Stimulated activated CD8-positive, alpha-beta memory T cell treated with anti-CD3 and anti-CD28 coated beads, Interleukin-2, amount 100 ng/mL, for 1 hour (primary cell): ENCODE measurements around the gene AOPEP.
"Not testable (repeated sequence)": the region's sequence is repeated elsewhere in the genome, so short reads cannot be mapped to it uniquely, and the experiment has no call there.

Source experiments
- DNase-seq, 2 donors: peaks; one replicate each; pipeline ENCODE4 v3.0.0-alpha.2; 2020; ENCODE audit warnings: low read depth in 2 of 2

Gene AOPEP

DNA sequence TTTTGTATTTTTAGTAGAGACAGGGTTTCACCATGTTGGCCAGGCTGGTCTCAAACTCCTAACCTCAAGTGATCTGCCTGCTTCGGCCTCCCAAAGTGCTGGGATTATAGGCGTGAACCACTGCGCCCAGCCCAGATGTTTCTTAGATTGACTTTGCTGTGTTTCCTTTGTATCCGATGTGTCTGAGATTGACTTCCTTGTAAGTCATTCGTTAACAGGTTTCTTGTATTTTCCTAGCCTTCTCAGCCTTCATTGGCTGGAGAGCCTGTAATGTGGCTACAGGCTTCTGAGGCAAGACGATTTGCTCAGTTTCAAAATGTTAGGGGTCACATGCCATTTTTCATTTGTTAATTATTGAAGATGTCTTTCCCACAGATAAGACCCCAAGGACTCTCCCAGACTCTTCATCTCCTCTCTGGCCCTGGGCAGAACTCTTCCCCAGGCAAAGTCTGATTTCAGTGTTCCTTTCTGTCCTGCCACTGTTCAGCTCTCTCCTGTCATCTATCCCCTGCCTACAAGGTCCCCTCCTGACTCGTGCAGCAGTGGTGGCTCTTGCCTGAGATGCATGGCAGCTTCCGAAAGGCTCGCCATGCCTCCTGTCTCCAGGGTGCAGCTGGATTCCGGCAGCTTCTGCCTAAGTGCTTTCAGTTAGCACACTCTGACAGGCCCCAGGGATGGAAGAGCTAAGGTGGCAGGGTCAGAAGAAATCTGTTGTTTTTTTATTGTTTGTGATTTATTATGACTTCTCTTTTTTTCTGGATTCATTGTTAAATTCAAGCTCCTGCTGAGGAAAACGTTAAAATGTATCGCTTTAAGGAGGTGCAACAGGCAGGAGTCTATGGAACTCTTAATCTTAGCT is 206.4 kb downstream of the AOPEP start:
- no peak for DNase-seq

DNA sequence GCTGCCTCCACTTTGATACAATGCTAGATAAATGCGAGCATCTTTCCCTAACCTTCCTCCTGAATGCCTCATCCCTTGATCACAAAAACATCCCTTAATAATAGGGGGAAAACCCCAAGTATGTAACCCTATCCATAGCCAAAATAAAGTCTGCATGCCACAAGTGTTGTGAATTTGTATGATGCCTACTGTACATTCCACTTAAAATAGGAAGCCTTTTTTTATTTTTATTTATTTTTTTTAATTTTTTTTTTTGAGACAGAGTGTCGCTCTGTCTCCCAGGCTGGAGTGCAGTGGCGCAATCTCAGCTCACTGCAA is 207.0 kb downstream of the AOPEP start:
- no peak for DNase-seq

DNA sequence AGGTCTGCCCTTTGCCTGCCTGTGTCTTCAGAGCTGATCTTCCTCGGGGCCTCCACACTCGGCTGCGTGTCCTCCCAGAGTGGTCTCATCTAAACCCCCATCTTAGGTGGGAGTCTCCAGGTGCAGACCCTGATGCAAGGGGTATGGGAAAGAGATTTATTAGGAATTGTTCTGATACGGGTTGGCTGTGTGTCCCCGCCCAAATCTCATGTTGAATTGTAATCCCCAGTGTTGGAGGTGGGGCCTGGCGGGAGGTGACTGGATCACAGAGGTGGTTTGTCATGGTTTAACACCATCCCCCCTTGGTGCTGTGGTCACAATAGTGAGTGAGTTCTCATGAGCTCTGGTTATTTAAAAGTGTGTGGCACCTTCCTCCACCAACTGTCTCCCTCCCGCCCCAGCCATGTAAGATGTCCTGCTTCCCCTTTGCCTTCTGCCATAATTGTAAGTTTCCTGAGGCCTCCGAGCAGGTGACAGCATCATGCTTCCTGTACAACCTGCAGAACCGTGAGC is 208.4 kb downstream of the AOPEP start:
- no peak for DNase-seq

DNA sequence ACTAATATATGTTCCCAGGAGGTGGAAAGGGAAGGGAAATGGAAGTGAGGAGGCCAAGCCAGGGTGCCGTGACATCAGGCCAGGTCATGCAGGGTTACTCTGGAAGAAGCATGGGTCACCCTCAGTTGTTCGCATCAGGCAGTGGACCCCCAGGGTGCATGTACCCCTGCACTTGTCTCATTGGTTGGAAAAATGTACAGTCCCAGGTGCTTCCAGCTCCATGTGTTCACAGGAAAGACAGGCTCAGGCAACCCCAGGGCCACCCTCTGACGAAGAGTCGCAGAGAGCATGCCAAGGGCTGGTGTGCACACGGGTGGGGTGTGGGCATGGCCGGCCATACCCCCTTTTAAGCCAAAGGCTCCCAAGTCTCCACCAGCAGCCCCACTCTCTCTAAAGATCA is 208.9 kb downstream of the AOPEP start:
- no peak for DNase-seq

DNA sequence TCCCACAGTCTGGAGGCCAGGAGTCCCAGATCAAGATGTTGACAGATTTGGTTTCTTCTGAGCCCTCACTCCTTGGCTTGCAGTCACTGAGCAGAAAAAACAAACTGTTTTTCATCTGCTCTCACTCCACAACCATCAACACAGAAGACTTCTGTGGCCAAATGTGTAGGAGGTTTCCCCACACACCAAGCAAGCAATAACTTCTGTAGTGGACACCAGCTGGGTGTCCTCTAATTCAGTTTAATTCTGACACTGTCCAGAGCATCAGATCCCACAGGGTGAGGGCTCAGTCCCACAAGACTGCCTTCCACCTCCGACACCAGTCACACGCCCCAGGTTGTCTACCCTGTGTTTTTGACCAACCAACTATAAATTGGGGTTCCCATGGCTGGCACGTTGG is 209.9 kb downstream of the AOPEP start:
- DNase-seq, result no peak

DNA sequence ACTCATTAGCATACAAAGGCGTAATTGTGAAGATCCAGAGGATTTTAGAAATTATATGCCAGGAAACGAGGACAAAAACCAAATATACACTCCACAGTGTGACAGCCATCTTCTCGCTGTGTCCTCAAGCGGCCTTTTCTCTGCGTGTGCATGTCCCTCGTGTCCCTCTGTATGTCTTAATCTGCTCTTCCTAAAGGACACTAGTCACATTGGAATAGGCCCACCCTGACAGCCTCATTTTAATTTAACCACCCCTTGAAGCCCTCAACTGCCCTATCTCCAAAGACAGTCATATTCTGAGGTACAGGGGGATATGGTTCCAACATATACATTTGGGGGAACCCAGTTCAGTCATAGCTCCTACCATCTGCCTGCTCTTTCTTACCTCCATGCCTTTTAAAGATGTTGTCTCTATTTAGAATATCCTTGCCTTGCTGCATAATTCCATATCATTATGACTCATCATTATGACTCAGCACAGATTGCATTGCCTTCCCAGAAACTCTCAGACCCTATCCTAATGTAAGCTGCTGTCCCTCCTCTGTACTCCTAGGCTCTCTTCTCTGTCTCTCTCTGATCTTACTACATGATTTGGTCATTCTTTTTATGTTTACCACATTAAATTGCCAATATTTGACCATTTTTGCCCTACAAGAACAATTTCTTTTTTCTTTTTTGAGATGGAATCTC is 210.9 kb downstream of the AOPEP start:
- DNase-seq, result no peak

DNA sequence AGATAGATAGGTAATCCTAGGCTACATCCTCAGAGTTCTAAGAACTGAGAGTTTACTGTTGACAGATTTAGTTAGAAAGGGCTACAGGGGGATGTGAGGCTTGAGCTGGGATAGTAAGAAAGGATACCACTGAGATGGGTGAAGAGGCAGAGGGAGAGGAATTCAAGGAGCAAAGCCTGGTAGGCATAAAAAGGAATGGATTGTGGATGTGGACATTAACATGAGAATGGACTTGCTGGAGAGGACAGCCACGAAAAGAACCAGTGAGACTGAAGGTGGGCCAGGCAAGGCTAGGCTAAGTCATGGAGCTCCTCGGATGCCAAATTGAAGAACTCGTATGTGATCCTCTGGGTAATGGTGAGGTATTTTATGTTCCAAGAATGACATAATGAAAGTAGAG is 211.9 kb downstream of the AOPEP start:
- DNase-seq, result no peak

DNA sequence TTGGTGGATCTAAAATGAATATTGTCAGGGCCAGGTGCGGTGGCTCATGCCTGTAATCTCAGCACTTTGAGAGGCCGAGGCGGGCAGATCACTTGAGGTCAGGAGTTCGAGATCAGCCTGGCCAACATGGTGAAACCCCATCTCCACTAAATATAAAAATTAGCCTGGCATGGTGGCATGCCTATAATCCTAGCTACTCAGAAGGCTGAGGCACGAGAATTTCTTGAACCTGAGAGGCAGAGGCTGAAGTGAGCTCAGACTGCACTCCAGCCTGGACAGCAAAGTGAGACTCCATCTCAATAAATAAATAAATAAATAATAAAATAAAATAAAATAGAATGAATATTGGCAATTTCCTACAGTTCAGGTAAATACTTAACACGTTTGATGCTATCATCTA is 213.8 kb downstream of the AOPEP start:
- DNase-seq, result not testable (repeated sequence)

DNA sequence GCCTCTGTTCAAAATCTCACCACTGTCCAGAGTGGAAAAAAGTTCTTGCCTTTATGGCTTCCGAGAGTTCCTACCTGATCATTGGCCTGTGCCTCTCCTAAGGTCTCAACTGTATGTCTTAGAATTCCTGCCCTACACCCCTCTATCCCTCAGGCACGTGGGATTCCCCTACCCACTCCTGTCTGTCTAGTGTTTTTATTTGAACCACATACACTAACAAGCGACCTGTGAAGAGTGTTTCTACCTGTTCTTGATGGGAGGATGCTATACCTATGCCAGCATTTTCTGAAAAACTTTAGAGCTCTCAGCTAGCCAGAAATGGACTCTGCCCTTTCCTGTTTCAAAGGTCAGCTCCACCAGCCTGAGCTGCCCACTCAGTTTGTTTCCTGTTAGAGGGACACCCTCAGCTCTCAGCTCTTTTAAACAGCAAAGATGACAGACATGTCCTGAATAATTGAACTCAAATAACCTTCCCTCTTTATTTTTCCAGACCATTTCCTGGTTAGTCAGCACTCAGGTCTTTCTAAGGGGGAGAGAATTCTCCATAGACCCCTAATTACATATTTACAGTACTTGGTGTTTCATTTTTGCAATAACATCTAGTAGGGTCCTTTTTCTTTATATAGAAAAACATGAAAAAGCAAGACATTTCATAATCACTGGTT is 214.8 kb downstream of the AOPEP start:
- no peak for DNase-seq

DNA sequence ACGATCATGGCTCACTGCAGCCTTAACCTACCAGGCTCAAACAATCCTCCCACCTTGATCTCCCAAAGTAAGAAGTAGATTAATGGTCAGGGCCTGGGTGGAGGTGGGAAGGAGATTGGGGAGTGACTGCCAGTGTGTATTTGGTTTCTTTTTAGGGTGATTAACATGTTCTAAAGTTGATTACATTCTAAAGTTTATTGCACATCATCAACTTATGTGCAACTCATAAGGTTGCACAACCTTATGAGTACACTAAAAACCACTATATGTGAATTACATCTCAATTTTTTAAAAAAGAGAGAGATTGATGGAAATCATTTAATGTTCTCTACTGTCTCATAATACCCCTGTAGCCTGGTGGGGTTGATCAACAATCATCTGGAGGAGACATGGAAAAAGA is 218.1 kb downstream of the AOPEP start:
- no peak for DNase-seq

DNA sequence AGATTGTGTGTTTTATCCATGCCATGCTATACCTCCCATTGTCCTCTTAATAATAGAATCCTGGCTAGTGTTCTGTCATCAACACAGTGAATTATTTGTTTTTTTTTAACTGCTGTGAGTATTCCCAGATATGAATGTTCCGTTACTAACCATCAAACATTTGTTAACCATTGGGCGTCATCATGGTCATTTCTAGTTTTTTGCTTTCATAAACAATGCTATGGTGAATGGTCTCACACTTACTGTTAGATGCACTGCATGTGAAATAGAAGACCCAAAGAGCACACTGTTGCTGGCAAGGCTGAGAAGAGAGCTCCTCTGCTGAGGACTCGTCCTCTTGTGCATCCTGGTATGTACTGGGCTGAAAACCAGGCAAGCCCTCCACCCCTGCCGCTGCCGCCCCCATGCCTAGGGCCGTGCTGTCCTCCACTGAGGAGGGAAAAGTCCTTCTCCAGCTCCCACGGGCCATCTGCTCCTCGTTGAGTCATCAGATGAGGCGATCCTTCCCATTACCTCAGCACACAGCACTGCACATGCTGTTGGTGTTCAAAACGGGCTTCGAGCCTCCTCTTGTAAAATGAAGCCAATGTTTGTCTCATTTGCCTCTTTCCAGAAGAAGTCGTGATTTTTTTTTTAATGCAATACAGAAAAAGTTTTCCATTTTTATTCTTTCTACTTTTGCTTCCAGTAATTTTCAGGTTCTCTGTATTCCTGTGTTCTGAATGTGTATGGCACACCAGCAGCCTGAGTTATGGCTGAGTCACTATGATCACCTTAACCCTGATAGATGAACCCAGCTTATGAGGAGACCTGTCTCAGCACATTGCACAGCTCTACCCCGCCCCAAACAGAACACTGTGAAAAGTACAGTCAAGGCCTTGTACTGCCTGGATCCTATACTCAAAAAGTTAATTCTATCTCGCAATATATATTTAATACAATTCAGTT is 219.0 kb downstream of the AOPEP start:
- no peak for DNase-seq

DNA sequence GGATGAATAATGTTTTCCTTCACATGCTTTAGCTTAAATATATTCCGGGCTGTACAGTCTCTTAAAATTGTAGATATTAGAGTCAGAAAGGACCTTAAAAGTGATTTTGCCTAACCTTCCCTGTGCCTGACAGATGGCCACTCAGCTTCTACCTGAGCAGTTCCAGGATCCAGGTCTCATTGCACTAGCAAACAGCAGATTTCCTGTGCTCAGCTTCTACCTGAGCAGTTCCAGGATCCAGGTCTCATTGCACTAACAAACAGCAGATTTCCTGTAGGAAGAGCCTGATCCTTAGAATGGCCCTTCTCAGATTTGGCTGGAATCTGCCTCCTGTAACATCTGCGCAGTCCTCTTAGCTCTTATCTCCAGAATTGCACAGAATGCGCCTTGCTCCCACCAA is 219.8 kb downstream of the AOPEP start:
- no peak for DNase-seq

DNA sequence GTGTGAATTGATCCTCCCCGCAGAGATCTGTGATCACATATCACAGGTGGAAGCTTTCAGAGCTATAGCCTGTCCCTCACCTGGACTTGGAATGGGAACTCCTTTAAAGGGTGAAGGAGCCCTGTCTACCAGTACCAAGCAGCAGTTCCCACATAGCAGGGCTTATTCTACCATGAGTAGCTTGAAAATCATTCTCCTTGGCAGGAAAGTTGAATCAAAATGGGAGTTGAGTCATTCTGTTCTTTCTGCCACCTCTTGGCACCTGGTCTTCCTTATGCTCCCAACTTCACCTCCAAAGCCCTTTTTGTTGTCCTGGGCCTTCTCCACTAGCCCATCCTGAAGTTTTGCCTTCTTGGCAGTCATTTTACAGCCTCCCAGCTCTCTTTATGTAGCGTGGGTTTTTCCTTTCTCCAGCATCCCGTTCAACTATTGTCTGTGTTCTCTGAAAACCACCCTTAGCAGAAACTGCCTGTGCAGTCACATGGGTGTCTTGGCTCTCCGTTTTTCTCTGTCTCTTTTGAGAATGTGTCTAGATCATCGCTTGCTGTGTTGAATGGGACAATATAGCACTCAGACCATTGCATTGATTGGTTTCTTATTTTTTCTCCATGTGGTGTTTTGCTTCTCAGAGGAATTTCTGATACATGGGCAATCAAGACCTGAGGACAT is 222.2 kb downstream of the AOPEP start:
- no peak for DNase-seq

DNA sequence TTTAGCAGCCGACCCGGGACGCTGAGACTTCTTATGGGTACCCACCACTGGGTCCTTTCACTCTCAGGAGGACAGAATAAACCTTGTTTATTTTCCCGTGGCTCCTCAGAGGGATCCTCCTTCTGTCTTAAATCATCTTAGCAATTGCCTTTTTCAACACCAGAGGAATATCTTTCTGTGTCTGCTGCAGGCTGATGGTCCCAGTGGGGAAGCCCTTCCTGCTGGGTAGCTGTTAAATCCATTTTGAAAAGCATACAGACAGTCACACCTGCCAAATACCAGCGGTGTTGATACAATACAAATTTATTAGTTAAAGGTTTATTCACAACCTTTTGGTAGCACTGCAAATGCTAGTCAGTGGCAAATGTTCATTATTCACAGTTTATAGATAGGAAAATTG is 222.9 kb downstream of the AOPEP start:
- no peak for DNase-seq

DNA sequence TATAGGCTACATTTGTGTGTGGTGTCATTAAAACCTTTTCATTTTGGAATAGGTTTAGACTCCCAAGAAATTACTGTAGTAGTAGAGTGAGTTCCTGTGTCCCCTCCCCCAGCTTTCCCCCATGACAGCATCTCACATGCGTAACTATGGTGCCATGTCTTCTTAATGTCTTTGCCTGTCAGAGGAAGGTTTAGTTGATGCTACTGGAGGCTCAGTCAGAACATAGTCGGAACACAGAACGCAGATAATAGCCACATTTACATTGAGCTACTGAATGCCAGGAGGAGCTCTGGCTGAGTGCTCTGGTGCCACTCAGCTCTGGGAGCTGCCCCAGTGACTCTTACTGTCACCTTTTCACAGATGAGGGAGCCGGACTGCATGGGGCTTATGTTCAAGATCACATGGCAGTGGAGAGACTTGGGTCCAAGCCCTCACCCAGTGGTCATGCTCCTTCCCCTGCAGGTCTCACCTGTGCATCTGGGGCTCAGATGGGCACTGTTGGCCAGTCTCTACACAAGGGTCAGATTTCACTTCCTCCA is 223.6 kb downstream of the AOPEP start:
- no peak for DNase-seq

DNA sequence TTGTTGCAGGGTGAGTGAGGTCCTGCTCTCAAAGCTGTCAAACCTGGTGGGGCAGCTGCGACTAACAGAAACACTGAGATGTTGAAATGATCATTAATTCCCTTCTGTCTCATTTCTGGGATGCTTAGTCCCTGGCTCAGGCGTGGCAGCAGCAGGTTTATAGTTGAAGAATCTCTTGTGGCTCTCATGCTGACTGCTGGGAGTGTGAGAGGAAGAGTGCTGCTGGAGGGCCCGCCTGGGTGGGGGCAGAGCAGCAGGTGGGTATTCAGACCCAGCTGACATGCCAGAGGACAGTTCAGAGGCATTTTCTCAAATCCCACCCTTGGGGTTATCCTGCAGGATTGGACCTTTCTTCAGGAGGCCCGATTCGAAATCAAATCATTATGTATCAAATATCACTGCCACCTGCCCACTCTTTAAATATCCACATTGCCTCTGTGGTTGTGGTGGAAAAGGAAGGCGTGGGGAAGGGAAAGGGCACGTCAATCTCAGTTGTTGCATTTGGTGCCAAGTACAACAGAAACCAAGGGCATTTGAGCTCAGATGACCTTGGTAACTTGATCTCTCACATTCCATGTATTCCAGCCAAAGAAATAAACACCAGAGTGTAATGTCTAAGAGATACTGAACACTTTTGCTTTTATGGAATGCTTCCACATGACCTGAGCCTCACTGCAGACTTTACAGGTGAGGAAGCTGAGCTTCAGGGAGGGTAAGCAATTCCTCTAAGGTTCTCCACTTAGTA is 224.3 kb downstream of the AOPEP start:
- no peak for DNase-seq

DNA sequence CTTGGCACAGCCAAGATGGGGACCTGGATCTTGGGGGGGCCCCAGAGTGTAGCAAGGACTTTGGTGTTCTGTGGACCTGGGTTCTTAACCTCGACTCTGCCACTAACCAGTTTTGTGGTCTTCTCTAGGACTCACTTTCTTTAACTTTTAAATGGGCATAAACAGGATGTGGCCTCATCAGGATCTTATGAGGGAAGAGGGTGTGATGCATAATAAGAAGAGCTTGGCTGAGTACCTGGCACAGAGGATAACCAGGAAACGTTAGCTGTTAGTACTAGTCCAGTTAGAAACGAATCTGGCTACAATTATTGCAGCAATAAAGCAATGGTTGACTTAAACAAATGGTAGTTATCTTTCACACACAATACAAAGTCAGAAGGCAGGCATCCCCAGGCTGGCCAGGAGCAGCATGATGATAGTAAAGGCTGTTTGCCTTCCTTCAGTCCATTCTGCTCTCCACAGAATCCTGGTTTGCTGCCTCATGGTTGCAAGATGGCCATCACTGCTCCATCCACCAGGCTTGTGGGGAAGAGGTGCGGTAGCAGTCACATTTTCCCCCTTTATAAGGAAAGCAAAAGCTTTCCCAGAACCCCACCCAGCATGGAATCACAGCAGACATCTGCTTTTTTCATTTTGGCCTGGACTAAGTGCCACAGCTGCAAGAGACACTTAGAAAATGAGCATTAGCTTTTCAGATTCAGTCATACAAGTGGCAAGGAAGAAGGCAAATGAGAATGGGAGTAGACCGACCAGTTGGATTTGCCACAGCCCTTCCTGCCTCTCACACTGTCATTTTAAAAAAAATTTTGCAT is 225.0 kb downstream of the AOPEP start:
- no peak for DNase-seq

DNA sequence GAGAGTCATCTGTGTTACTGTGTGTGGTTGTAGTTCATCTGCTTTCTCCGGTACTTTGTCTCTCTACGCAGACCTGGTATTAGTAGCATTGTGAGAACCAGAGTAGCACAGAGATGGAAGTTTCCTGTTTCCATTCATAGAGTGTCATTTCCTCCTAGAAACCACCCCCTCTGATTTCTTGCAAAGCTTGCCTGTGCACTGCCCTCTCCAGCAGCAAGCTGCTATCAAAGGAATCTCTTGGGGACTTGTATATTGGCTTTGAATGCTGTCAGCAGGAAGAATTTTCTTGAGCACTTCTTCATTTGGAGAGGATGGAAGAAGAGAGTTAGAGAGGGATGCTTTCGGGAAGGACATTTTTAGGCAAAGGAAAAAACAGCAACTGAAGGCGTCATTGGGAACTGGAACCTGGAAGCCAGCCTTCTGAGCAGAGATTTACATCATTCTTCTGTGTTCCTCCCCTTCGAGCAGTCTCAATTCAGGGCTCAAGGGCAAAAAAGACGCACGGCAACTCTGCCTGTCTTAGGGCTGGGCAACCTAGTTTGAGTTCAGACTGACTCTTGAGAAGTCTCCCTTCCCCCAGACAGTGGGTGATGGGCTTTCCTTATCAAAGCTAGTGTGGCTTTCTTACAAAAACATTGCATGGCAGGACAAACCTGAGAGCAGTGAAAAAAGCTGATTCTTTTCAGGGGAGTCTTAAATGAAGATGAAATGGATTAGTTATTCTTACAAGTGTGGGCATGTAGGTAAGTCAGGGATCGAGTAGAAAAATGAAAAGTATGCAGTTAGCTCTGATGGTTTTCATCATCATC is 226.3 kb downstream of the AOPEP start:
- no peak for DNase-seq
